Tracheal epithelial cell (primary cell): ENCODE data around the gene RCN2. TPM values are rescaled to one million over a fixed set of nuclear protein-coding genes. Genes with fewer than 3 reads are reported as not detected.

Experiments
- total RNA-seq: library from RNA; depleted of rRNA; stranded (reverse); fragments of >200 nt; gene quantifications from 2 replicates; pipeline ENCODE4 v1.2.1, GENCODE V29; 2014

RCN2 gene, protein sequence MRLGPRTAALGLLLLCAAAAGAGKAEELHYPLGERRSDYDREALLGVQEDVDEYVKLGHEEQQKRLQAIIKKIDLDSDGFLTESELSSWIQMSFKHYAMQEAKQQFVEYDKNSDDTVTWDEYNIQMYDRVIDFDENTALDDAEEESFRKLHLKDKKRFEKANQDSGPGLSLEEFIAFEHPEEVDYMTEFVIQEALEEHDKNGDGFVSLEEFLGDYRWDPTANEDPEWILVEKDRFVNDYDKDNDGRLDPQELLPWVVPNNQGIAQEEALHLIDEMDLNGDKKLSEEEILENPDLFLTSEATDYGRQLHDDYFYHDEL
- 26.3 and 55.0 TPM in 2 replicates for total RNA-seq

DNA sequence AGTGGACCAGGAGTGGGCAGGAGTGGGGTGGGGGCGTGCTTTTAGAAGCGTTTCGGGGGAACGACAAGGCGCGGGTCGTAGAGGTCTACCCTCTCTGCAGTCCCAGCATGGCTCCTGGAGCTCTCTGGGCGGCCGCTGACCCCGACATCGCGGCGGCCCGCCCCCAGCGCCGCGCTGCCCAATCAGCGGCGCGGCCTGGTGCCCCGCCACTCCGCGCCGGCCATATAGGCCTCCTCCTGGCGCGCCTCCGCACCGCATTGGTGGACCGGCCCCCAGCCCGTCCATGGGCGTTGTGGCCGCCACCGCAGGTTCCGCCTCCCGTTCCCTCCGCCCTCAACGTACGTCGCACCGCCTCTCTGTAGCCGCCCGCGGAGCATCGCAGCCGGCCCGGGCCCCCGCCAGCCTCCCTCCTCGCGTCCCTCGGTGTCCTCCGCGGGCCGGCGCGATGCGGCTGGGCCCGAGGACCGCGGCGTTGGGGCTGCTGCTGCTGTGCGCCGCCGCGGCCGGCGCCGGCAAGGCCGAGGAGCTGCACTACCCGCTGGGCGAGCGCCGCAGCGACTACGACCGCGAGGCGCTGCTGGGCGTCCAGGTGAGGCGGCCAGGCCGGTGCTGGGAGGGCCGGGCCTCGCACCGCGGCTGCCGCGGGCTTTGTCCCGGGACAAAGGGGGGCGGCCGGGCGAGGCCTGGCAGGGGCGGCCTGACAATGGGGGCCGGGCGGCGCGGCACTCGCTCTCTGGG lies at the start of gene RCN2:
Gene RCN2 (plus strand): TSS at position 353 of the 738 bp plus-strand sequence. CDS start 93 bp downstream, at position 446.

DNA sequence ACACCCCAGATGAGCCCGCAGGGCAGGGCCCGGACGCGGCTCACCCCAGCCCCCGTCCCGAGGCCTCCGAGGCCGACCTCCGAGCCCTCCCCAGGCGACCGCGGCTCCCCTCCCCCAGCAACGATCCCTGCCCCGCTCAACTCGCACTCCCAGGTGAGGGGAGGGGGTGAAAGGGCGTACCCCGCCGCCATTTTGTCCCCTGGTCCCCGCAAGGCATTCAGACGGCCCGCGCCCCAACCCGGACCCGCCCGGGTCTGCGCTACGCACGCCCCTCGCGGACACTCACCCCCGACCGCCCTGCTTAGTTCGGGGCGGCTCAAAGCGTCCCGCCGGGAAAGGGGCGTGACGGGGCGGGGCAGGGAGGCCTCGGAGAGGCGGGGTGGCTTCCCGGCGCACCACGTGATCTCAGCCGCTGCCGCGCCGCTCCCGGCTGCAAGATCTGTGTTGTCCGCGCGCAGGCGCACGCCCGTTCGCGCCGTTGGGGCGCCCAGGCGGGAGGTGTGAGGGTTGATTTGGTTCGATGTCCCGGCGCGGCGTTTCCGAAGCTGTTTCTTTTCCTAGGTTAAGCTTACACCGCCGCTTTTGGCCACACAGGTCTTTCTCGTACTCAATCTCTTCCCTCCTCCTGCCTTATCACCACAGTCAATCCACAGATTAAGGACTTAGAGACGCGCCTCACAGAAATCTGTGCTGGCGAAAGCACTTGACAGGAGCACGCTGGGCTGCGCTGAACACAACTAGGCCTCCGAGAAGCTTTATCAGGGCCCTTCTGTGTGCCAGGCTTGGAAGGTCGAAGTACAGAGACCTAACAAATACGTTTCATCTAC lies 26.3 kb upstream of the RCN2 start, which contains the start of gene SCAPER:
Gene SCAPER (minus strand): TSS at position 328 of the 827 bp plus-strand sequence. CDS start 21,523 bp downstream, outside the sequence.

DNA sequence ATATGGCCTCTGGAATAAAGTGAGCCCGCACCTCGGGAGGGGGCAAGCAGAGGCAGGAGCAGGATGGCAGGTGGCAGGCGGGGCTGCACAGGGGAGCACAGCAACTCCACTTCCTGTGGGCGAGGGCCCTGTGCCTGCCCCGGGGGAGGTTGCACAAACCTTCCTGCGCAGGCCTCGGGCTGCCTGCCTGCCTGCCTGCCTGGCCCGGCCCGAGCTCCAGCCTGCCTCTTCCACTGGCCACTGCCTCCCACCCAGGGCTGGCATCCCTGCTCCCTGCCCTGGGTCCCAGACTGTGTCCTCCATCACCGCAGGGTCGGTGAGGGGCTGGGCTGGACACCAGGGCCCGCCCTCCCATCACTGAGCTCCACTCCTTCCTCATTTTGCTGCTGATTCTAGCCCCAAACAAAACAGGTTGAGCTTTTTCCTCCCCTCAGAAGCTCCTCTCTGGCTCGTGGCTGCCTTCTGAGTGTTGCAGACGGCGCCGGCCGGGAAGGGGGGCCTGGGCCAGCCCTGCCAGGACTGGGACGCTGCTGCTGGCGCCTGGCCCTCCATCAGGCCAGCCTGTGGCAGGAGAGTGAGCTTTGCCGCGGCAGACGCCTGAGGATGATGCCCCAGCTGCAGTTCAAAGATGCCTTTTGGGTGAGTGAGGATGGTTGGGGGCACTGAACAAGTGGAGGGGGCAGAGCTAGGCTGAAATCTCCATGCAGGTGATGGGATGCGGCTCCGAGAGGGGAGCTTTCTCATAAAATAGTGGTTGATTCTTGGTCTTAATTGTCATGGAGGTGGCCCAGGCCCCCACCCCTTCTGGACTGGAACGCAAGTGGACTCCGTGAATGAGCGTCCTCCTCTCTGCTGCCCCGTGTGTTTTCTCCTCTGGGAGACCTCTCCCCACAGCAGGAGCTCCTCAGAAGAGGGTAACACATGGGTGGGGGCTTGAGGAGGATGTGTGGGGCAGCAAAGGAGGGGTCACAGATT lies 63.7 kb downstream of the RCN2 start, which contains the start of gene PSTPIP1:
Gene PSTPIP1 (plus strand): TSS at position 156 of the 975 bp plus-strand sequence. CDS start 448 bp downstream, at position 604.

Other genes starting within 250 kb of the RCN2 start
- gene SCAPER, start 26.4 kb upstream of the RCN2 start, total RNA-seq = 7.0 and 9.8 TPM in 2 replicates
- gene PSTPIP1, start 63.4 kb downstream of the RCN2 start, total RNA-seq = 0.72 TPM in 1 of 2 replicates, not detected in the other
- 146 and 184 TPM in 2 replicates for gene TSPAN3, start 139.4 kb downstream of the RCN2 start, total RNA-seq